ENCODE measurements around the gene STRIP1.
"Not testable (repeated sequence)": the region's sequence is repeated elsewhere in the genome, so short reads cannot be mapped to it uniquely, and the experiment has no call there.

- TF ChIP-seq GATA2 (CRISPR knock-in tag; IDR thresholded peaks at IDR 0.05); EP300 (IDR thresholded peaks at IDR 0.05; ENCODE audit: borderline replicate concordance in 1 of 2, low read depth in 1 of 2, low read length in 1 of 2); SIN3A (IDR thresholded peaks at IDR 0.05; ENCODE audit: borderline replicate concordance, low read depth, low read length); CTCF (IDR thresholded peaks at IDR 0.05); JUND (IDR thresholded peaks at IDR 0.05); YY1 (IDR thresholded peaks at IDR 0.05; ENCODE audit: low read depth); FOXJ3 (CRISPR knock-in tag; IDR thresholded peaks at IDR 0.05); POLR2AphosphoS5 (IDR thresholded peaks at IDR 0.05; ENCODE audit: low read depth, low read length); EZH2phosphoT487 (IDR thresholded peaks at IDR 0.05; ENCODE audit: borderline replicate concordance, low read depth); GABPA (IDR thresholded peaks at IDR 0.05; ENCODE audit: low read depth); CHD2 (IDR thresholded peaks at IDR 0.05; ENCODE audit: low read length, partially characterized antibody); TAF1 (IDR thresholded peaks at IDR 0.05; ENCODE audit: borderline replicate concordance, low read depth, low read length): not testable (repeated sequence)
- TF ChIP-seq, protein P1, sequence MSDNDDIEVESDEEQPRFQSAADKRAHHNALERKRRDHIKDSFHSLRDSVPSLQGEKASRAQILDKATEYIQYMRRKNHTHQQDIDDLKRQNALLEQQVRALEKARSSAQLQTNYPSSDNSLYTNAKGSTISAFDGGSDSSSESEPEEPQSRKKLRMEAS (IDR thresholded peaks at IDR 0.05; ENCODE audit: low read depth) = not testable (repeated sequence)
- TF ChIP-seq, protein P2, sequence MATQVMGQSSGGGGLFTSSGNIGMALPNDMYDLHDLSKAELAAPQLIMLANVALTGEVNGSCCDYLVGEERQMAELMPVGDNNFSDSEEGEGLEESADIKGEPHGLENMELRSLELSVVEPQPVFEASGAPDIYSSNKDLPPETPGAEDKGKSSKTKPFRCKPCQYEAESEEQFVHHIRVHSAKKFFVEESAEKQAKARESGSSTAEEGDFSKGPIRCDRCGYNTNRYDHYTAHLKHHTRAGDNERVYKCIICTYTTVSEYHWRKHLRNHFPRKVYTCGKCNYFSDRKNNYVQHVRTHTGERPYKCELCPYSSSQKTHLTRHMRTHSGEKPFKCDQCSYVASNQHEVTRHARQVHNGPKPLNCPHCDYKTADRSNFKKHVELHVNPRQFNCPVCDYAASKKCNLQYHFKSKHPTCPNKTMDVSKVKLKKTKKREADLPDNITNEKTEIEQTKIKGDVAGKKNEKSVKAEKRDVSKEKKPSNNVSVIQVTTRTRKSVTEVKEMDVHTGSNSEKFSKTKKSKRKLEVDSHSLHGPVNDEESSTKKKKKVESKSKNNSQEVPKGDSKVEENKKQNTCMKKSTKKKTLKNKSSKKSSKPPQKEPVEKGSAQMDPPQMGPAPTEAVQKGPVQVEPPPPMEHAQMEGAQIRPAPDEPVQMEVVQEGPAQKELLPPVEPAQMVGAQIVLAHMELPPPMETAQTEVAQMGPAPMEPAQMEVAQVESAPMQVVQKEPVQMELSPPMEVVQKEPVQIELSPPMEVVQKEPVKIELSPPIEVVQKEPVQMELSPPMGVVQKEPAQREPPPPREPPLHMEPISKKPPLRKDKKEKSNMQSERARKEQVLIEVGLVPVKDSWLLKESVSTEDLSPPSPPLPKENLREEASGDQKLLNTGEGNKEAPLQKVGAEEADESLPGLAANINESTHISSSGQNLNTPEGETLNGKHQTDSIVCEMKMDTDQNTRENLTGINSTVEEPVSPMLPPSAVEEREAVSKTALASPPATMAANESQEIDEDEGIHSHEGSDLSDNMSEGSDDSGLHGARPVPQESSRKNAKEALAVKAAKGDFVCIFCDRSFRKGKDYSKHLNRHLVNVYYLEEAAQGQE (IDR thresholded peaks at IDR 0.05; ENCODE audit: low read depth, low read length) = not testable (repeated sequence)
Measured at GRCh38 chr1:110030687-110031086, 3.7 kb upstream of the STRIP1 start.
